ENCODE measurements around the gene NACC2.
"Not testable (repeated sequence)": the region's sequence is repeated elsewhere in the genome, so short reads cannot be mapped to it uniquely, and the experiment has no call there.

The NACC2 gene

GRCh38 chr9:136042541-136042940 lies 52.5 kb downstream of the NACC2 start:
- no peaks in the 10 kb centered on the region for H3K27me3 ChIP-seq (ENCODE audit: low read depth, low read length)
- peaks cover 4 to 9% of the 10 kb centered on the region in 2 donors for H3K9me3 ChIP-seq (ENCODE audit: control insufficient read depth in 1 of 2, low read length in 2 of 2)
- no peak overlapping the region for H3K4me3 ChIP-seq (ENCODE audit: low read depth in 1 of 2, low read length in 2 of 2)
- peaks cover 0 to 31% of the 10 kb centered on the region in 2 donors for H3K36me3 ChIP-seq (ENCODE audit: control insufficient read depth in 1 of 2, insufficient read depth in 2 of 2, low read length in 2 of 2)
- H3K27ac ChIP-seq (ENCODE audit: low read length): no peak overlapping the region
- peaks cover 0 to 12% of the 10 kb centered on the region in 2 donors for H3K4me1 ChIP-seq (ENCODE audit: control insufficient read depth in 1 of 2, insufficient read depth in 2 of 2, low read length in 2 of 2)

- not testable (repeated sequence) for H3K27me3 ChIP-seq (ENCODE audit: low read depth, low read length); H3K9me3 ChIP-seq (ENCODE audit: control insufficient read depth in 1 of 2, low read length in 2 of 2); H3K4me3 ChIP-seq (ENCODE audit: low read depth in 1 of 2, low read length in 2 of 2); H3K4me1 ChIP-seq (ENCODE audit: control insufficient read depth in 1 of 2, insufficient read depth in 2 of 2, low read length in 2 of 2); H3K27ac ChIP-seq (ENCODE audit: low read length)
- peaks cover 0 to 23% of the 10 kb centered on the region in 2 donors for H3K36me3 ChIP-seq (ENCODE audit: control insufficient read depth in 1 of 2, insufficient read depth in 2 of 2, low read length in 2 of 2)
Observed at GRCh38 chr9:136040848-136041247, 54.2 kb downstream of the NACC2 start.

GRCh38 chr9:136039488-136039887 lies 55.6 kb downstream of the NACC2 start:
- H3K27ac ChIP-seq (ENCODE audit: low read length): no peak overlapping the region
- H3K4me3 ChIP-seq (ENCODE audit: low read depth in 1 of 2, low read length in 2 of 2): no peak overlapping the region
- no peaks in the 10 kb centered on the region for H3K4me1 ChIP-seq (ENCODE audit: control insufficient read depth in 1 of 2, insufficient read depth in 2 of 2, low read length in 2 of 2)
- peaks cover 4 to 9% of the 10 kb centered on the region in 2 donors for H3K9me3 ChIP-seq (ENCODE audit: control insufficient read depth in 1 of 2, low read length in 2 of 2)
- H3K27me3 ChIP-seq (ENCODE audit: low read depth, low read length): no peaks in the 10 kb centered on the region
- peaks cover 0 to 14% of the 10 kb centered on the region in 2 donors for H3K36me3 ChIP-seq (ENCODE audit: control insufficient read depth in 1 of 2, insufficient read depth in 2 of 2, low read length in 2 of 2)

- peaks cover 0 to 10% of the 10 kb centered on the region in 2 donors for H3K36me3 ChIP-seq (ENCODE audit: control insufficient read depth in 1 of 2, insufficient read depth in 2 of 2, low read length in 2 of 2)
- H3K9me3 ChIP-seq (ENCODE audit: control insufficient read depth in 1 of 2, low read length in 2 of 2): peaks cover 4 to 9% of the 10 kb centered on the region in 2 donors
Observed at GRCh38 chr9:136036848-136037247, 58.2 kb downstream of the NACC2 start.

GRCh38 chr9:136036050-136036449 lies 59.0 kb downstream of the NACC2 start:
- H3K27ac ChIP-seq (ENCODE audit: low read length): no peak overlapping the region
- H3K36me3 ChIP-seq (ENCODE audit: control insufficient read depth in 1 of 2, insufficient read depth in 2 of 2, low read length in 2 of 2): peaks cover 0 to 10% of the 10 kb centered on the region in 2 donors
- H3K4me3 ChIP-seq (ENCODE audit: low read depth in 1 of 2, low read length in 2 of 2): no peak overlapping the region
- H3K27me3 ChIP-seq (ENCODE audit: low read depth, low read length): no peaks in the 10 kb centered on the region
- peaks cover 0 to 11% of the 10 kb centered on the region in 2 donors for H3K4me1 ChIP-seq (ENCODE audit: control insufficient read depth in 1 of 2, insufficient read depth in 2 of 2, low read length in 2 of 2)
- peaks cover 4 to 9% of the 10 kb centered on the region in 2 donors for H3K9me3 ChIP-seq (ENCODE audit: control insufficient read depth in 1 of 2, low read length in 2 of 2)

More at GRCh38 chr9:136036848-136037247, 58.2 kb downstream of the NACC2 start:
- Histone ChIP-seq H3K4me1 (ENCODE audit: control insufficient read depth in 1 of 2, insufficient read depth in 2 of 2, low read length in 2 of 2) (peaks cover 0 to 3% of the 10 kb centered on the region in 2 donors), H3K27me3 (ENCODE audit: low read depth, low read length) (no peaks in the 10 kb centered on the region), H3K27ac (ENCODE audit: low read length) (no peak overlapping the region), H3K4me3 (ENCODE audit: low read depth in 1 of 2, low read length in 2 of 2) (no peak overlapping the region)

GRCh38 chr9:136031741-136032730 lies 63.1 kb downstream of the NACC2 start:
- Histone ChIP-seq H3K27ac (ENCODE audit: low read length) (no peak overlapping the region), H3K27me3 (ENCODE audit: low read depth, low read length) (no peaks in the 10 kb centered on the region), H3K36me3 (ENCODE audit: control insufficient read depth in 1 of 2, insufficient read depth in 2 of 2, low read length in 2 of 2) (peaks cover 0 to 8% of the 10 kb centered on the region in 2 donors), H3K4me1 (ENCODE audit: control insufficient read depth in 1 of 2, insufficient read depth in 2 of 2, low read length in 2 of 2) (peaks cover 0 to 11% of the 10 kb centered on the region in 2 donors), H3K9me3 (ENCODE audit: control insufficient read depth in 1 of 2, low read length in 2 of 2) (no peaks in the 10 kb centered on the region), H3K4me3 (ENCODE audit: low read depth in 1 of 2, low read length in 2 of 2) (no peak overlapping the region)

- Histone ChIP-seq H3K27me3 (ENCODE audit: low read depth, low read length) (no peaks in the 10 kb centered on the region), H3K27ac (ENCODE audit: low read length) (no peak overlapping the region), H3K36me3 (ENCODE audit: control insufficient read depth in 1 of 2, insufficient read depth in 2 of 2, low read length in 2 of 2) (peaks cover 0 to 8% of the 10 kb centered on the region in 2 donors), H3K9me3 (ENCODE audit: control insufficient read depth in 1 of 2, low read length in 2 of 2) (no peaks in the 10 kb centered on the region), H3K4me1 (ENCODE audit: control insufficient read depth in 1 of 2, insufficient read depth in 2 of 2, low read length in 2 of 2) (peaks cover 0 to 11% of the 10 kb centered on the region in 2 donors), H3K4me3 (ENCODE audit: low read depth in 1 of 2, low read length in 2 of 2) (no peak overlapping the region)
Observed at GRCh38 chr9:136031094-136031493, 64.0 kb downstream of the NACC2 start.

- Histone ChIP-seq H3K27ac (ENCODE audit: low read length) (no peak overlapping the region), H3K36me3 (ENCODE audit: control insufficient read depth in 1 of 2, insufficient read depth in 2 of 2, low read length in 2 of 2) (peaks cover 0 to 8% of the 10 kb centered on the region in 2 donors), H3K27me3 (ENCODE audit: low read depth, low read length) (no peaks in the 10 kb centered on the region), H3K4me1 (ENCODE audit: control insufficient read depth in 1 of 2, insufficient read depth in 2 of 2, low read length in 2 of 2) (peaks cover 0 to 17% of the 10 kb centered on the region in 2 donors), H3K9me3 (ENCODE audit: control insufficient read depth in 1 of 2, low read length in 2 of 2) (no peaks in the 10 kb centered on the region), H3K4me3 (ENCODE audit: low read depth in 1 of 2, low read length in 2 of 2) (no peak overlapping the region)
Observed at GRCh38 chr9:136029556-136029955, 65.5 kb downstream of the NACC2 start.

- H3K4me1 ChIP-seq (ENCODE audit: control insufficient read depth in 1 of 2, insufficient read depth in 2 of 2, low read length in 2 of 2): peaks cover 0 to 24% of the 10 kb centered on the region in 2 donors
- no peak overlapping the region for H3K4me3 ChIP-seq (ENCODE audit: low read depth in 1 of 2, low read length in 2 of 2)
- peaks cover 0 to 8% of the 10 kb centered on the region in 2 donors for H3K36me3 ChIP-seq (ENCODE audit: control insufficient read depth in 1 of 2, insufficient read depth in 2 of 2, low read length in 2 of 2)
- no peaks in the 10 kb centered on the region for H3K27me3 ChIP-seq (ENCODE audit: low read depth, low read length)
- no peak overlapping the region for H3K27ac ChIP-seq (ENCODE audit: low read length)
- H3K9me3 ChIP-seq (ENCODE audit: control insufficient read depth in 1 of 2, low read length in 2 of 2): no peaks in the 10 kb centered on the region
Observed at GRCh38 chr9:136028760-136029470, 66.2 kb downstream of the NACC2 start.

GRCh38 chr9:136026943-136027289 lies 68.2 kb downstream of the NACC2 start:
- H3K9me3 ChIP-seq (ENCODE audit: control insufficient read depth in 1 of 2, low read length in 2 of 2); H3K4me3 ChIP-seq (ENCODE audit: low read depth in 1 of 2, low read length in 2 of 2); H3K27me3 ChIP-seq (ENCODE audit: low read depth, low read length); H3K27ac ChIP-seq (ENCODE audit: low read length): not testable (repeated sequence)
- H3K36me3 ChIP-seq (ENCODE audit: control insufficient read depth in 1 of 2, insufficient read depth in 2 of 2, low read length in 2 of 2): peaks cover 0 to 12% of the 10 kb centered on the region in 2 donors
- H3K4me1 ChIP-seq (ENCODE audit: control insufficient read depth in 1 of 2, insufficient read depth in 2 of 2, low read length in 2 of 2): peaks cover 0 to 29% of the 10 kb centered on the region in 2 donors

- no peak overlapping the region for H3K27ac ChIP-seq (ENCODE audit: low read length)
- H3K4me3 ChIP-seq (ENCODE audit: low read depth in 1 of 2, low read length in 2 of 2): no peak overlapping the region
- peaks cover 0 to 24% of the 10 kb centered on the region in 2 donors for H3K4me1 ChIP-seq (ENCODE audit: control insufficient read depth in 1 of 2, insufficient read depth in 2 of 2, low read length in 2 of 2)
- no peaks in the 10 kb centered on the region for H3K9me3 ChIP-seq (ENCODE audit: control insufficient read depth in 1 of 2, low read length in 2 of 2)
- peaks cover 0 to 13% of the 10 kb centered on the region in 2 donors for H3K36me3 ChIP-seq (ENCODE audit: control insufficient read depth in 1 of 2, insufficient read depth in 2 of 2, low read length in 2 of 2)
- no peaks in the 10 kb centered on the region for H3K27me3 ChIP-seq (ENCODE audit: low read depth, low read length)
Observed at GRCh38 chr9:136026266-136026942, 68.7 kb downstream of the NACC2 start.

Data from muscle layer of duodenum (tissue), 2 donors.